HG03378 (cell line): Measurements from ENCODE around the gene DNAJC3.
"Not testable (repeated sequence)": the region's sequence is repeated elsewhere in the genome, so short reads cannot be mapped to it uniquely, and the experiment has no call there.

ENCODE experiments used
- ATAC-seq: cut with Tn5 transposase; IDR thresholded peaks from one replicate; pipeline ENCODE4 v1.9.1; 2021; ENCODE audit warnings: mild to moderate bottlenecking, moderate library complexity; ENCODE audit not compliant: unreplicated experiment

Gene DNAJC3

DNA sequence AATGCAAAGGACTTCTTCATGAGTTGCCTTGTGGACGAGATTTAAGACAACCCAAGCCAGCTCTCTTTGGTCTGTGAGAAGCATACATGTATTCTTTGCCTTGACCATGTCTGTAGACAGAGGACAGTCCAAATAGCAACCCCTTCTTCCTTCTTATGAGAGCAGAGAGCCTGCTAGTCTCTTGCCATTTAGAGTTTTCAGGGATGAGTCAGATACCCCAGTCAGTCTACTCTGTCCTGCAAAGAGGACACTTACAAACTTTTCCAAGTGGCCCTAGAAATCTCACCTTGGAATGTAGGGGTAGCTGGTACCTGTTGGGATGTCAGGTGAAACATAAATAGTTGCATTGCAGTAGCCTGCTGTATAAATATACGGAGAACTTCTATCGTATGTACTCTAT is 36.7 kb downstream of the DNAJC3 start:
- no peak for ATAC-seq

DNA sequence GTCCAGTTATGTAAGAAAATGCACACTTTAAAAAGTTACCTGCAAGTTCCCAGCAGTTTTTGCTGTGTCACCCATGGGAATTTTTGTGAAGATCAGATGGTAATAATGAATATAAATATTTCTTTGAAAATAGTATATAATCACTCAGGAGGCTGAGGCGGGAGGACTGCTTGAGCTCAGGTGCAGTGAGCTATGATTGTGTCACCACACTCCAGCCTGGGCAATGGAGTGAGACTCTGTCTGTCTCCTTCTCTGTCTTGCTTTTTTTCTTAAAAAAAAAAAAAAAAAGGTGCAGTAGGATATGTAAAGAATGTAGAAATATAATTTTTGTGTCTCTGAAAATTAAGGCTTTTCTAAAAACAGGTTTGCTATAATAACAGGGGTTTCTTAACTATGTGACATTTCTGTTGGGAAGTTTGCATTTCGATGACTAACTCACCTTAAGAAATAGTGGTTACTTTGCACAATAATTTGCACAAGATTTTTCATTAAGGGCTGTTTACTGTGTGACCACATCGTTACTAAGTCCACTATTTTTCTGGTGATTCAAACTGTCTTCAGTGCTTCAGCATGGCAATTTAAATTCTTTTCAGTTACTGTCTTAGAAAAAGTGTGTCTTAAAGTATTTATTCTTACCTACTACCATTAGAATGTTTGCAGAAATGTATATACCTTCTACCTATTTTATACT is 37.3 kb downstream of the DNAJC3 start:
- ATAC-seq = no peak

DNA sequence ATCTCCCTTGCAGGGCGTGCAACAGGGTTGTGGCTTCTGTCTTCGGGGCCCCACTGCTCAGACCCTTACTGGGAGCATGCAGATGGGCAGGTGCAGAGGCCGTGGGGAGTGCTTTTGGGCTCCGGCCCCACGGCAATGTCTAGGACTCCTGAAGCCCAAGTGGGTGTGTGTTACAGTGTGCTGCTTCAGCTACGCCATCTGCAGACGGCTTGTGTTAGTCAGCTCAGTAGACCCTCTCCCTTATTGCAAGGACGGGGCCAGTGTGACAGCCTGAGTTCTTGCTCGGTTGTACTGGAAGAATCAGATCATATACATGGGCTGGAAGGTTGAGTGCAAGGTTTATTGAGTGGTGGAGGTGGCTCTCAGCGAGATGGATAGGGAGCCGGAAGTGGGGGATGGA is 39.3 kb downstream of the DNAJC3 start:
- no peak for ATAC-seq

DNA sequence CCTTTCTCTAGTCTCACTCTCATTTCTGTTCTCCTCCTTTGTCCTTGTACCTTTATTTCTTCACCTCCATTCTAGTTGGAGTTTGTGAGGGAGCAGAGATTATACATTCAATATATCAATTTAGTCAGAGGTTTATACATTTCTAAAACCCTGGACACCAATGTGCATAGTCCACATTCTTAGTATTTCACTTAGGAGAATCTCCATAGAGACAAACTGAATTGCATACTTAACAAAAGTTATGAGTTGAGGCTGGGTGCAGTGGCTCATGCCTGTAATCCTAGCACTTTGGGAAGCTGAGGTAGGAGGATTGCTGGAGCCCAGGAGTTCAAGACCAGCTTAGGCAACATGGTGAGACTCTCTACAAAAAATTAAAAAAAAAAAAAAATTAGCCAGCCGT is 45.3 kb downstream of the DNAJC3 start:
- no peak for ATAC-seq

DNA sequence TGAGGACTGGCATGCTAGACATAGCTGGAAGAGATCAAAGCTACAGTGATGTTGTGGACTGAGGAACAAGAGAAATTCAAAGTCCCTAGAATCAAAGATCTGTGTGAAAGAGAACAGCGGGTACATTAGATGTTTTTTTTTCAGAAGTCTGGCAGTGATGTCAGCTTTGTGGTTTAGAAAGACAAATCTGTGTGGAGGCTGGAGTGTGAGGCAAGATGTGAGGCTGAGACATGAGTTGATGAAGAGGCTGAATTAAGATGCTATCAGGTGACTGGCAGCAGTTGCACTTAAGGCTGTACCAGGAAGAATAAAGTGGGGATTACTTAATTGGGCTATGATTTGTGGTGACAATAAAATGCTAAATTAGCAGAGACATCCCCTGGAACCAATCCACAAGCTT is 46.5 kb downstream of the DNAJC3 start:
- no peak for ATAC-seq

DNA sequence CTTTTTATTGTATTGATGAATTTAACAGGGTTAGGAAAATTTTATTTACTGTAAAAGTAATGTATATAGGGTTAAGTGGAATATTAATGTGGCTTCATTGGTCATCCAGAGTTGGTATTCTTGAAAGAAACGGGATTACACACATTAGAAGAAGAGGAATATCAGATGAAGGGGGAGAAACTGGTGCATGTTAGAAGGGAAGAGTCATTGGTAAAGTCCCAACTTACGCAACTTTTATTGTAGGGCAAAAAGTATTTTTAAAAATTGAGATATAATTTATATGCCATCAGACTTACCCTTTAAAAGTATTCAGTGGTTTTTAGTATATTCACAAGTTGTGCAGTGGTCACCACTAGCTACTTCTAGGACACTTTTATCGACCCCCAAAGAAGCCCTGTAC is 47.3 kb downstream of the DNAJC3 start:
- ATAC-seq = no peak

DNA sequence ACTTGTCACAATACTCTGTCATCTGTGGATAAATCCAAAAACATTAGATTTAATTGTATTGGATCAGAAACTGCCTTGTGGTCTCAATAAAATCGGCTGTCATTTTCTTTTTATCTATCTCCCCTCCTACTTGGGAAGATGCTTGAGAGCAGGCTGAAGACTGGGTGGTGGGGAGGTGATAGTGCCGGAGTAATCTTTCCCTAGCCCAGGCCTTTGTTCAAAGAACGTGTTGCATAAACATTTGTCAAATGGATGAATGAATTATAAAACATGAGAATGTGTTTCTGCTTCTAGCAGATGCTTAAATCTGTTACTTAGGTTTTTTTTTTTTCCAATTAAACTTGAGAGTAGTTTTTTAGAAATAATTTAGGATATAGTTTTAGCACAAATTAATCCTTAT is 49.9 kb downstream of the DNAJC3 start:
- ATAC-seq = no peak

DNA sequence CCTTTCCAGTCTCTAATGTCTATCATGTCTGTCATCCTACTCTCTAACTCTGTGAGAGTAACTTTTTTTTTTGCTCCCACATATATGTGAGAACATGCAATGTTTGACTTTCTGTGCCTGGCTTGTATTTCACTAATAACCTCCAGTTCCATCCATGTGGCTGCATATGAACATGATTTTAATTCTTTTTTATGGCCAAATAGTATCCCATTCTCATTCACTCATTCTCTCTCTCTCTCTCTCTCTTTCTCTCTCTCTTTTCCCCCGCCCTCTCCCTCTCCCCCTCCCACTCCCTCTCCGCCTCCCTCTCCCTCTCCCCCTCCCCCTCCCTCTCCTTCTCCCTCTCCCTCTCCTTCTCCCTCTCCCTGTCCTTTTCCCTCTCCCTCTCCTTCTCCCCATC is 52.0 kb downstream of the DNAJC3 start:
- no peak for ATAC-seq

DNA sequence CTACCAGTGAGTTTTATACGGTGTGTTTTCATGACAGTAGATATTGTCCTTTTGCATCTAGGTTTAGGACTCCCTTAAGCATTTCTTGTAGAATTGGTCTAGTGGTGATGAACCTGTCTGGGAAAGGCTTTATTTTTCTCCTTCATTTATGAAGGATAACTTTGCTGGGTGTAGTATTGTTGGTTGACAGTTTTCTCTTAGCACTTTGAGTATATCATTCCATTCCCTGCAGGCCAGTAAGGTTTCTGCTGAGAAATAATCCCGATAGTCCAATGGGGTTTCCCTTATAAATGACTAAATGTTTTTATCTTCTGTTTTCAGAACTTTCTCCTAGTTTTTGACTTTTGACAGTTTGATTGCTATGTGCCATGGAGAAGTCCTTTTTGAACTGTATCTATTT is 57.2 kb downstream of the DNAJC3 start:
- ATAC-seq = no peak

DNA sequence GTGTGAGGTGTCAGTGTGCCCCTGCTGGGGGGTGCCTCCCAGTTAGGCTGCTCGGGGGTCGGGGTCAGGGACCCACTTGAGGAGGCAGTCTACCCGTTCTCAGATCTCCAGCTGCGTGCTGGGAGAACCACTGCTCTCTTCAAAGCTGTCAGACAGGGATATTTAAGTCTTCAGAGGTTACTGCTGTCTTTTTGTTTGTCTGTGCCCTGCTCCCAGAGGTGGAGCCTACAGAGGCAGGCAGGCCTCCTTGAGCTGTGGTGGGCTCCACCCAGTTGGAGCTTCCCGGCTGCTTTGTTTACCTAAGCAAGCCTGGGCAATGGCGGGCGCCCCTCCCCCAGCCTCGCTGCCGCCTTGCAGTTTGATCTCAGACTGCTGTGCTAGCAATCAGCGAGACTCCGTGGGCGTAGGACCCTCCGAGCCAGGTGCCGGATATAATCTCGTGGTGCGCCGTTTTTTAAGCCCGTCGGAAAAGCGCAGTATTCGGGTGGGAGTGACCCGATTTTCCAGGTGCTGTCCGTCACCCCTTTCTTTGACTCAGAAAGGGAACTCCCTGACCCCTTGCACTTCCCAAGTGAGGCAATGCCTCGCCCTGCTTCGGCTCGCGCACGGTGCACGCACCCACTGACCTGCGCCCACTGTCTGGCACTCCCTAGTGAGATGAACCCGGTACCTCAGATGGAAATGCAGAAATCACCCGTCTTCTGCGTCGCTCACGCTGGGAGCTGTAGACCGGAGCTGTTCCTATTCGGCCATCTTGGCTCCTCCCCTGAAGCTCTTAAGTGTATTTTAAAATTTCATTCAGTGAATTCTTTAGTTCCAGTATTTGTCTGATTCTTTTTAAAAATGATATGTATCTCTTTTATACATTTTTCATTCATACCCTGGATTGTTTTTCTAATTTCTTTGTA is 63.4 kb downstream of the DNAJC3 start:
- not testable (repeated sequence) for ATAC-seq

DNA sequence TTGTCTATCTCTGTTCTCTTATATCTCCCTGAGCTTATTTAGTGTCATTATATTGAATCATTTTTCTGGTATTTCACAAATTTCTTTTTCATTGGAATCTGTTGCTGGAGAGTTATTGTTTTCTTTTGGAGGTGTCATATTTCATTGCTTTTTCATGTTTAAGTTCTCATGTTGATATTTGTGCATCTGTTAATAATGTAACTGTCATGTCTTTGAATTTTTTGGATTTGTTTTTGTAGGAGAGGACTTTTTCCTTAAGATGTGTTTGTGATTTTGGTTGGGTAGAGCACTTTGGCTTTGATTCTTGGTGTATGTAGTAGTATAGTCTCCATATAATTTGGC is 64.0 kb downstream of the DNAJC3 start:
- ATAC-seq = no peak

DNA sequence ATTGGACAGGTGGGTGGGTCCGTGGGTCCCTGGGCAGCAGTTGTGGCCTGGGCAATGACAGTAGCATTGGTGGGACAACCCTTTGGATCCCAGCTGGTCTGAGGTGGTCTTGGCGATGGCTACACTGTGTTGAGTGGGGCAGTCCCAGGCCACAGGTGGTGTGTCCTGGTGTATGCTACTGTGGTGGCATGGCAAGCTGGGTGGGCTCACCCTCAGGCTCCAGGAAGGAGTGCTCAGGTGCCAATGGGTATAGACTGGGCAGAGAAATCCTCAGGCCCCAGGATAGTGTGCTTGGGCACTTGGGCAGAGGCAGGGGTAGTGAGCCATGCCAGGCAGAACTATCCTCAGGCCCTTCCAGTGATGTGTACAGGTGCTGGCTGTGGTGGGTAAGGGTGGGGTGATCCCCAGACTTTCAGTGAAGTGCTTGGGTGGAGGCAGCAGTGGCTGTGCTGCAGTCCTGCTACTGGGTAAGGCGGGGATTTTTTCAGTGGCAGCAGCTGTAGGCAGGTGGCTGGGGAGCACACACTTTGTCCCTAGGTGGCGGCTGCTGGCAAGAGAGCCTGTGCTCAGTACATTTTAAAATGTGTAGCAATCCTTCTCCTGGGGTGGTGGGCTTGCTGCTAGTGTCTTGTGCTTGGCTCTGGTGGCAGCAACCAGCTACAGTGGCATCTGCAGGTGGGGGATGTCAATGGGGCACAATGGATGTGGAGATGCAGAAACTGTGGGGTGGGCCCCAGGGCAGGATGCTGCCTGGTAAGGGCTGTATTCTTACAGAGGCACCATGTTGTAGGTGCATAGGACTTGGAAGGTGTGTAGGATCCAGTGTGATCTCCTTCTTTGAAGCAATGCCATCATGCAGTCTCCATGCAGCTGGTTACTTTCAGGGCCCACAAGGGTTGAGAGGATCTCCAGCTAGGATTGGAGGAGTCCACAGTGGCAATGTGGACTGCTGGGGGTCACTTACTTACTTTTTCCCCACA is 64.9 kb downstream of the DNAJC3 start:
- ATAC-seq = no peak

DNA sequence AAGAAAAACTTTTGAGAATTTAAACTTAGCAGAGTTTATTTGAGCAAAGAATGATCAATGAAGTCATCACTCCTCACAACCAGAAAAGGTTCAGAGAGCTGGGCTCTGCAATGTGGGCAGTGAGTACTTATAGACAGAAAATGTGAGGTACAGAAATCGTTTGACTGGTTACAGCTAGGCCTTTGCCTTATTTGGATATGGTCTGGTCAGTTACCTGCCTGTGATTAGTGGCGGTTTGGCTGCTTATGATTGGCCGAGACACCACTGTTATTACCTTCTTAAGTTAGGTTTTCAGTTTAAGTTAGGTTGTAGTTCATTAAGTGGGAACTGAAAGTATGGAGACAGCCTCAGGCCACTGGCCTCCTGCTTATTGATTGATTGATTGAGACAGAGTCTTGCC is 66.3 kb downstream of the DNAJC3 start:
- ATAC-seq = no peak

DNA sequence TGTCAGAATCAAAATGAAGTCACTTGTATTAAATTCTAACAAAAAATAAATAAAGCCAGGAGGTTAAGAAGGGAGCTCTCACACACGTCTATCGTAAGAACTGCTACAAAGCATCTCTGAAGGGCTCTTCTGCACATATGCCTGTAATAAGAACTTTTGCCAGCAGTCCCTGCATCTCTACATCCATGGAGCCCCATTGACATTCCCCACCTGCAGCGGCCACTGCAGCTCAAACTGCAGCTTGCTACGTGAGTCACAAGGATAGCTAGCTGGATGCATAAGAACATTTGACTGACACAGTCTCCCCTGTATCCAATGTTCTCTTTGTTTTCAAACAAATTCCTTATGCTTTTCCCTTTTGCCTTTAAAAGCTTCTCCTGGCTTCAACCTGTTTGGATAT is 68.3 kb downstream of the DNAJC3 start:
- ATAC-seq = no peak

DNA sequence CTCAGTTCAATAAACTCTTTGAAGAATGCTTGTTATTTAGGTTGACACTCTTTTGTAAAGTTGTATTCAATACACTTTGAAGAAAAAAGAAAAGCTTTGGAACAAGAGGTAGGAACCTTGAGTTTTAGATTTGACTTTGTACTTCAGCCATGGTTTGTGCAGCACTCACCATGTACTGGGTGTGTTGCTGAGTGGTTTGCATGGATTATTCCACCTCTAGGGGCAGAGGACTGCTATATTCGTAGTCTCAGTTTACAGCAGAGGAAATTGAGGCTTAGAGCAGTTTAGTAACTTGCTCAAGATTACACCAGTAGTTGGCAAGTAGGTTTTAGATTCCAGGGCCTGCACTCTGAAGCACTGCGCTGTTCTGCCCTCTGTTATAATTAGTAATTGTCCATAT is 68.8 kb downstream of the DNAJC3 start:
- no peak for ATAC-seq

DNA sequence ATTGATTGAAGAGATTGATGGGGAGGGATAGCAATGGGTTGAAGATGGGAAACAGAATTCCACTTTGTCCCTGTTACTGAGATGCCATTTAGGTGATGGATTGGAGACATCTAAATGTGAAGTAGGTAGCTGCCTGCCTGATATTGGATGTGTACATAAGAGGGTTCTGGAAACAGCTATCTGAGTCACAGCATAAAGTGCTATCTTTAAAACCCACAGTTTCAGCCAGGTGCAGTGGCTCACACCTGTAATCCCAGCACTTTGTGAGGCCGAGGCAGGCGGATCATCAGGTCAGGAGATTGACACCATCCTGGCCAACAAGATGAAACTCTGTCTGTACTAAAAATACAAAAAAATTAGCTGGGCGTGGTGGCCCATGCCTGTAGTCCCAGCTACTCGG is 72.6 kb downstream of the DNAJC3 start:
- ATAC-seq = no peak

DNA sequence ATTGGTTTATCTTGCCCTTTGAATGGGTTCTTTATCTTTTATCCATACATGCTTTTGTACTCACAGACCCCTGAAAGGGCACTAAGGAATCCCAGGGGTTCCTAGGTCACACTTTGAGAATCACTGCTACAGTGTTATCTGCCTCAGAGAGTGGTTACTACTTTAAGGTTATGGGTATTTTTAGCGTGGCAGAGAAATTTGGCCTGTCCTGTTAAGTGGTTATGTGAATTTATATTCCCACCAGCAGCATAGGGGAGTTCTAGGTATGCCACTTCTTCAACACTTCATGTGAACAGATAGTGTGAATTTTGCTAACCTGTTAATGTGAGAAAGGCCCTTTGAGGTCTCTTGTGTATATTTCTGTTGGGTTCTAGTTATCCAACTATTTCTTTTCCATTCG is 75.7 kb downstream of the DNAJC3 start:
- ATAC-seq = no peak

DNA sequence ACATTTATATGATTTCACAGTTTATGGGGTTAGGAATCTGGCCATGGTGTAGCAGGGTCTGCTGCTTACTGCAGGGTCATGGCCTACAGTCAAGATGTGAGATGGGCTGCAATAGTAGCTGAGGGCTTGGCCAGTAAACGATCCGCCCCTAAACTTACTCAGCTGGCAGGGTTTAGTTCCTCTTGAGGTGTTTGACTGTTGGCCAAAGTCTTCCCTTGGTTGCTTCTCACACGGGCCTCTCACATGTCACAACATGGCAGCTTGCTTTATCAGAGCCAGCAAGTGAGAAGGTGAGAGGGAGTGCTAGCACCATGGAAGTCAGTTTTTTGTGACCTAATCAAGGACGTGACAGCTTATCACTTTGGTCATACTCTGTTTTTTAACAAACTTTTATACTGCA is 77.1 kb downstream of the DNAJC3 start:
- no peak for ATAC-seq

DNA sequence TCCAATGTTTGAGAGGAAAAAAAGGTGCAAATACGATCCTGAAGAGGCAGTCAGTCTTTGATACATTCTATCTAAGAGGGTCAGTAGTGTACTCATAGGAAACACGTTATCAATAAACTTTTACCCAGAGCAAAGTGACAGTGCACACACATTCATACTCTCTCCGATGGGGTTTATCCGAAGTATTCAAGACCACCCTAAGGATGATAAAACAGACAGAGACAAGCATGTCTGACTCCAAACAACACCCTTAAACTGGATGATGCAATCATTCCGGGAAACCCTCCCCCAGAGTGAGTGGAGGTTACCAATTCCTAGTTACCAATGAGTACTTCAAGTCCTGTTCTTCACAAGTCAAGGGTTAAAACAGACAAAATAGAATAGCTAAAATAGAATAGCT is 79.1 kb downstream of the DNAJC3 start:
- no peak for ATAC-seq

DNA sequence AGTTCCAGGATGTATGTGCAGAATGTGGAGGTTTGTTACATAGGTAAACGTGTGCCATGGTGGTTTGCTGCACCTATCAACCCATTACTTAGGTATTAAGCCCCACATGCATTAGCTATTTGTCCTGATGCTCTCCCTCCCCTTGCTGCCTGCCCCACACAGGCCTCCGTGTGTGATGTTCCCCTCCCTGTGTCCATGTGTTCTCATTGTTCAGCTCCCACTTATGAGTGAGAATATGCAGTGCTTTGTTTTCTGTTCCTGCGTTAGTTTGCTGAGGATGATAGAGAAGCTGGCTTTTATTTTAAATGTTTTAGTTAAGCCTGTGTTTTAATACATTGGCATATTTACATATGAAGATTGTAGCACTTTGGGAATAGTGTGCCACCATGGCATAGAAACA is 85.7 kb downstream of the DNAJC3 start:
- ATAC-seq = not testable (repeated sequence)

DNA sequence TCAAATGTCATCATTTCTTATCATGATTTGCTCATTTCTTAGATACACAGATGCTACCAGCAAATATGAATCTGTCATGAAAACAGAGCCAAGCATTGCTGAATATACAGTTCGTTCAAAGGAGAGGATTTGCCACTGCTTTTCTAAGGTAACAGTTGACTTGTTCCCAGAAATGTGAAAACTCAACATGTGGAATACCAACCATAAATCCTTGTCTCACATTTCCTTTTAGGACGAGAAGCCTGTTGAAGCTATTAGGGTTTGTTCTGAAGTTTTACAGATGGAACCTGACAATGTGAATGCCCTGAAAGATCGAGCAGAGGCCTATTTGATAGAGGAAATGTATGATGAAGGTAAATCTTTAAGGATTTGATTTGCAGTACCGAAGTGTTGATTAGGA is 86.7 kb downstream of the DNAJC3 start:
- ATAC-seq = no peak
